Dendritic cell treated with granulocyte-macrophage colony-stimulating factor and Interleukin-4, amounts not matched to agents 40 ng/mL and 50 ng/mL, for 4 days (primary cell): ENCODE measurements around the gene PTPMT1.

ENCODE experiments used
- H3K27ac Mint-ChIP-seq: one replicate; pipeline ENCODE4 v1.8.0; 2022; ENCODE audit warnings: mild to moderate bottlenecking, mixed read lengths
- H3K27me3 Mint-ChIP-seq: one replicate; pipeline ENCODE4 v1.8.0; 2022; ENCODE audit warnings: mild to moderate bottlenecking, mixed read lengths
- H3K36me3 Mint-ChIP-seq: one replicate; pipeline ENCODE4 v1.8.0; 2022; ENCODE audit warnings: low read depth, mixed read lengths
- H3K4me1 Mint-ChIP-seq: one replicate; pipeline ENCODE4 v1.8.0; 2022; ENCODE audit warnings: low read depth, mixed read lengths
- H3K4me3 Mint-ChIP-seq: one replicate; pipeline ENCODE4 v1.8.0; 2022; ENCODE audit warnings: mild to moderate bottlenecking, moderate library complexity, mixed read lengths
- H3K9me3 Mint-ChIP-seq: one replicate; pipeline ENCODE4 v1.8.0; 2022; ENCODE audit warnings: mixed read lengths
- intact Hi-C: fragments of 100-400 bp; cut with micrococcal nuclease; formaldehyde crosslinking; loops from one replicate; pipeline ENCODE4 v1.15.0; 2022

The PTPMT1 gene

DNA sequence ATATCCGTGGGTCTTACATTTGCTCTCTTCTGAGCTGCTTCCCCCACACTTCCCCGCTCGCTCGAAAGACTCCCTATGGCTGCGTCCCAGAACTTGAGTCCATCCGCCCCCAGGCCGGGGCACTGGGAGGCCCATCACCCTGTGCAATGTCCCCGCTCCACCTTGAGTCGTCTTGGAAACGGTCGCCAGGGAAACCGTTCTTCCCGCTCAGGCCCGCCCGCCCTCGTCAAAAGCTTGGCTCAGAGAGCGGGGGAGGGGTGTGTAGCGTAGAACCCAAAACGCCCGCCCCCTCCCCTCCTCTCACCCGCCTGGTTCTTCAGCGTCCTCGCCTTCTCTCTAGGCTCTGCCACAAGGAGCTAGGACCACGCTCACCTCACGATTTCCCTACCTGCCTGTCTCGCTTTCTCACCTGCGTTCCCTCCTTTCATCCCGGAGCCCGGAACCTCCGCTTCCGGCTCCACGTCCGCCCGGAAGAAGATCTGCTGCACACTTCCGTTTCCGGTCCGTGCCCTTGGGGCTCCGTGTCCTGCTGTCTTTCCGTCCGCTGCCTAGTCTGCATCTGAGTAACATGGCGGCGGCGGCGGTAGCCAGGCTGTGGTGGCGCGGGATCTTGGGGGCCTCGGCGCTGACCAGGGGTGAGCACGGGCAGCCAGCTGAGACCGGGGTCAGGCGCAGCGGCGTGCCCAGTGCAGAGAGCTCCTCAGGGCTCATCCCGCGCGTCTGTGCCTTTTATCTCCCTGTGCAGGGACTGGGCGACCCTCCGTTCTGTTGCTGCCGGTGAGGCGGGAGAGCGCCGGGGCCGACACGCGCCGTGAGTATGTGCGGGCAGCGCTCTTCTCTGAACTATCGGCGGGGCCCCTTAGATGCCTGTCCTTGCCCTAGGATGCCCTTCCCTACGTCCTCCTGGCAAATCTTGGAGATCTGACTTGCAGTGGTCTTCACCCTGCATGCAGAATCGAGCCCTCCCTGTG lies 13.4 kb downstream of the PTPMT1 start, which contains the start of the genes KBTBD4 and NDUFS3:
Gene KBTBD4, minus strand, starts transcription at position 447 of the 971 bp plus-strand sequence. Its CDS starts 19 bp downstream, at position 428.
Gene NDUFS3, plus strand, starts transcription at position 551 of the 971 bp plus-strand sequence. Its CDS starts 18 bp downstream, at position 569.
- H3K4me1 Mint-ChIP-seq = peaks cover 42% of the 10 kb centered on the region
- no peaks in the 10 kb centered on the region for H3K9me3 Mint-ChIP-seq
- no peaks in the 10 kb centered on the region for H3K27me3 Mint-ChIP-seq
- peak within 1 kb of the TSS; percentile 93 for H3K27ac Mint-ChIP-seq
- peaks cover 85% of the 10 kb centered on the region for H3K36me3 Mint-ChIP-seq
- intact Hi-C loops = loop anchor here (5.0 kb wide), 1 partner anchor 33 kb away; no protein-coding TSS in a partner anchor
- H3K4me3 Mint-ChIP-seq = peak within 1 kb of the TSS; percentile 90

DNA sequence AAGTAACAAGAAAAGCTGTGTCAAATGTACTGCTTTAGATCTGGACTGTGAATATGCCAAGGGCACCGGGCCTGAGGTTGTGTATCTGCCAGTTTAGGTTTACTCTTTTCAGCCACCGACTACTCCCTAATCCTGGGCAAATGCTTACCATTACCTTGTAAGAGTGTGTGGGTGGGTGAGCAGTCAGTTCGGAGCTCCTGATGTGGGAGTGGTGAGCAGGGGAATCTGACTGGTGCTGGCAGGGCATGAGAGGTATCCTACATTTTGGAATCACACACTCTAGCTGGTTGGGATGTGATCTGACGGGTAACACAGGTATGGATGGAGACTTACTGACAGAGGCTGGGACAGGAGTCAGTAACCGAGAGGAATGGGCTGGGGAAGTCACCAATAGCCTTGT lies 18.4 kb downstream of the PTPMT1 start:
- H3K27me3 Mint-ChIP-seq = no peaks in the 10 kb centered on the region
- no peak overlapping the region for H3K4me3 Mint-ChIP-seq
- no peak overlapping the region for H3K27ac Mint-ChIP-seq
- peaks cover 47% of the 10 kb centered on the region for H3K4me1 Mint-ChIP-seq
- no peaks in the 10 kb centered on the region for H3K9me3 Mint-ChIP-seq
- intact Hi-C loops = no loop called here
- H3K36me3 Mint-ChIP-seq = peaks cover 63% of the 10 kb centered on the region

DNA sequence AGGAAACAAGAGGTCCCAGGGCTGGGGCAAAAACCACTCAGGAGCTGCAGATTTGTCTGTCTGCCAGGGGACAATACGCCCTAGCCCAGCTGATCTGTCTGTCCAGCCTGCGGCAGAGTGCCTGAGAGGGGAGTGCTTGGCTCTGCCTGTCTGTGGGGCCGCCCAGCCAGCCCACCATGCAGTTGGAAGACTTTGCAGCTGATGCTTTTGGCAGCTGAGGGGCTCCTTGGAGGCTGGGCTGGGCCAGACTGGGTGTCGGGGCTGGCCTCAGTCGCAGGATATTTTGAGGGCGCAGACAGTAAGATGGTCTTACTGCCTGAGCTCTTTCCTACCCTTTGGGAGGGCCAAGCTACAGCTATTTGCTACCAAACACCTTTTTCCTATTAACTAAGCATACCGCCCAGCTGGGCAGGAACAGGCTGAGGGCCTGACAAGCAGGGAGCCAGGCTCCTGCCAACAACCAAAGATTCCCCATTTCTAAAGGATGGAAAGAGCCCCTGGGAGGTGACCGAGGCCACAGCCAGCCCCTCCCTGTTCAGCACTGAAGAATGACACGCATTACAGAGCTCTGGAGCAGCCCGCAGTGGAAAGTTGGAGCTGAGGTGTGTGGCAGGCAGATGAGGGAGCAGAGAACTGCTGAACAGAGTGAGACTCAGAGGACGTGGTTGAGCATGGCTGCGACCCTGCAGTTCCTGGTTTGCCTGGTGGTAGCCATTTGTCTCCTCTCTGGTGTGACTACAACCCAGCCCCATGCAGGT lies 20.9 kb downstream of the PTPMT1 start, which contains the start of gene FAM180B:
Gene FAM180B, plus strand, starts transcription at position 581 of the 758 bp plus-strand sequence. Its CDS starts 91 bp downstream, at position 672.
- Mint-ChIP-seq H3K27me3 (no peaks in the 10 kb centered on the region), H3K27ac (peak within 1 kb of the TSS; percentile 86), H3K36me3 (peaks cover 51% of the 10 kb centered on the region), H3K4me3 (no peak within 1 kb of the TSS), H3K4me1 (peaks cover 34% of the 10 kb centered on the region), H3K9me3 (no peaks in the 10 kb centered on the region)
- intact Hi-C loops = no loop called here

DNA sequence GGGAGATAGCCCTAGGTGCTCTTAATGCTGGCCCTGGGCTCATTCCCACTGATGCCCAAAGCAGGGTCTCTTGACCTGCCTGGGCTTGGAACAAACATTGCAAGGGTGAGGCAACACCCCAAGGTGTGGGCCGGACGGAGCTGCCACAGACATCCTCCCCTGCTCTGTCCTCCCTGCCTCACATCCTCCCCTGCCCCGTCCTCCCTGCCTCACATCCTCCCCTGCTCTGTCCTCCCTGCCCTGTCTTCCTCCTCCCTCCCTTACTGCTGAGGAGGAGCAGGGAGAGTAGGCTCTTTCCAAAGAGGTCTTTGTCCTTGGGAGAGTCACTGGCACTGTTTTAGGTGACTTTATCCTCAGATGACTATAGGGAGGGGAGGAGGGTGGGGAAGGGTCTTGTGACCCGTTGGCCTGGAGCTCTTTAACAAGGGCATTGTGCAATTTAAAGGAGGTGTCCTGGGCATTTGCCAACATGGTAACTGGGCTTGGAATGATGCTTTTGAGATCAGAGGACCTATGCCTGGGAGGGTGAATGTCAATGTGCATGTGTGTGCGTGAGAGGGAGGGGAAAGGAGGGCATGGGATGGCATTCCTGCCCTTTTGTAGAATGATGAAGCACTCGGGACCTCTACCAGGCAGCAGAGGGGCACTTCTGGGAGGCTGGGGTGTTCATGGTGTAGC lies 21.8 kb downstream of the PTPMT1 start:
- Mint-ChIP-seq H3K4me3 (no peak overlapping the region), H3K9me3 (no peaks in the 10 kb centered on the region), H3K27ac (peak overlapping the region; percentile 86), H3K4me1 (peaks cover 40% of the 10 kb centered on the region), H3K36me3 (peaks cover 42% of the 10 kb centered on the region), H3K27me3 (peaks cover 6% of the 10 kb centered on the region)
- intact Hi-C loops = no loop called here

DNA sequence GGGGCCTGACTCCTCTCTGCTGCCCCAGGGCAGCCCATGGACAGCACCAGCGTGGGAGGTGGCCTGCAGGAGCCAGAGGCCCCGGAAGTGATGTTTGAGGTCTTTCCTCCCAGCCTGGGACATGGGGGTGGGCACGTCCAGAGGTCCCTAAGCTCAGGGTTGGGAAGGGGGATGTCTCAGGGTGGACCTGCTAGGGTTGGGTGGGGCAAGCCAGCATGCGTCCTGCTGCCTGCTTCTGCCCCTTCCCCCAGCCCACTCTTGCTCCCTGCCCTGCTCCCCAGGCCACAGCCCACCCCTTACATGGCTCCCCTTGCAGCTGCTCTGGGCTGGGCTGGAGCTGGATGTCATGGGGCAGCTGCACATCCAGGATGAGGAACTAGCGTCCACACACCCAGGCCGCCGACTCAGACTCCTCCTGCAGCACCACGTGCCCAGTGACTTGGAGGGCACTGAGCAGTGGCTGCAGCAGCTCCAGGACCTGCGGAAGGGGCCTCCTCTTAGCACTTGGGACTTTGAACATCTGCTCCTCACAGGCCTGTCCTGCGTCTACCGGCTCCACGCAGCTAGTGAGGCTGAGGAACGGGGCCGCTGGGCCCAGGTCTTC lies 22.4 kb downstream of the PTPMT1 start:
- Mint-ChIP-seq H3K4me1 (peaks cover 40% of the 10 kb centered on the region), H3K27ac (peak overlapping the region; percentile 86), H3K9me3 (no peaks in the 10 kb centered on the region), H3K4me3 (peak overlapping the region; percentile 68), H3K27me3 (peaks cover 12% of the 10 kb centered on the region), H3K36me3 (peaks cover 36% of the 10 kb centered on the region)
- intact Hi-C loops = no loop called here

DNA sequence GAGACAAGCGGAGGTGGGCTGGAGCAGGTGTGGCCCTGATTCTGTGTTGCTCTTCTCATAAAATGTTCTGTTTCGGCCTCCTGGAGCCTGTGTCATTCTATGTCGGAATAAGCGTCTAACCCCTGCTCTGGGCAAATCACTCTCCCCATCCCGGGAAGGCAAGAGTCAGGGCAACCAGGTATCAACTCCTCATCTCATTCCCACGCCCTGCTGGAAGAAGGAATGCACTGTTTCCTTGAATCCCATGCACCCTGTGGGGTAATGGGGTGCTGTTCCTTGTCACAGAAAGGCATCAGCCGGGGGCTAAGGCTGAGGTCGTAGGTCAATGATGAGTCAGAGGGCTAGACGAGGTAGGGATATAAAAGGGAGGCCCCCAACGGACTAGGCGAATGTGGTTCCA lies 23.7 kb downstream of the PTPMT1 start:
- Mint-ChIP-seq H3K4me1 (peaks cover 52% of the 10 kb centered on the region), H3K27ac (peak overlapping the region; percentile 86), H3K27me3 (peaks cover 24% of the 10 kb centered on the region), H3K4me3 (peak overlapping the region; percentile 68), H3K36me3 (peaks cover 23% of the 10 kb centered on the region), H3K9me3 (no peaks in the 10 kb centered on the region)
- intact Hi-C loops = no loop called here

DNA sequence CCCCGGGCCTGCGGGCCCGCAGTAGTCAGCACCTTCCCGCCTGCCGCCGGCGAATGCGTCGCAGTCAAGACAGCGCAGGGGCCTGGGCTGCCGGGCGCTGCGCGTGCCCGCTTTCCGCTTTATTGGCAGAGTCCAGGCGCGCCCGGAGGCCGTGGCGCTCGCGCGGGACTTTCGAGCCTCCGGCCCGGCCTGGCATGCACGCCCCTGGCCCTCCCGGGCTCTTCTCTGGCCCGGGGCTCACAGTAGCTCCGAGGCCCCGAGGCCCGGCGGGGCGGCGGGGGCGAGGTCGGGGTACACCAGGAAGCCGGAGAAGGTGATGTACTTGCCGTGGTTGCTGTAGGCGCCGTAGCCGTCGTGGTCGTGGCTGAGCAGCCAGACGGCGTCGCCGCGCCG lies 24.2 kb downstream of the PTPMT1 start:
- Mint-ChIP-seq H3K36me3 (peaks cover 18% of the 10 kb centered on the region), H3K9me3 (no peaks in the 10 kb centered on the region), H3K4me3 (no peak overlapping the region), H3K4me1 (peaks cover 55% of the 10 kb centered on the region), H3K27me3 (peaks cover 28% of the 10 kb centered on the region), H3K27ac (no peak overlapping the region)
- intact Hi-C loops = no loop called here

DNA sequence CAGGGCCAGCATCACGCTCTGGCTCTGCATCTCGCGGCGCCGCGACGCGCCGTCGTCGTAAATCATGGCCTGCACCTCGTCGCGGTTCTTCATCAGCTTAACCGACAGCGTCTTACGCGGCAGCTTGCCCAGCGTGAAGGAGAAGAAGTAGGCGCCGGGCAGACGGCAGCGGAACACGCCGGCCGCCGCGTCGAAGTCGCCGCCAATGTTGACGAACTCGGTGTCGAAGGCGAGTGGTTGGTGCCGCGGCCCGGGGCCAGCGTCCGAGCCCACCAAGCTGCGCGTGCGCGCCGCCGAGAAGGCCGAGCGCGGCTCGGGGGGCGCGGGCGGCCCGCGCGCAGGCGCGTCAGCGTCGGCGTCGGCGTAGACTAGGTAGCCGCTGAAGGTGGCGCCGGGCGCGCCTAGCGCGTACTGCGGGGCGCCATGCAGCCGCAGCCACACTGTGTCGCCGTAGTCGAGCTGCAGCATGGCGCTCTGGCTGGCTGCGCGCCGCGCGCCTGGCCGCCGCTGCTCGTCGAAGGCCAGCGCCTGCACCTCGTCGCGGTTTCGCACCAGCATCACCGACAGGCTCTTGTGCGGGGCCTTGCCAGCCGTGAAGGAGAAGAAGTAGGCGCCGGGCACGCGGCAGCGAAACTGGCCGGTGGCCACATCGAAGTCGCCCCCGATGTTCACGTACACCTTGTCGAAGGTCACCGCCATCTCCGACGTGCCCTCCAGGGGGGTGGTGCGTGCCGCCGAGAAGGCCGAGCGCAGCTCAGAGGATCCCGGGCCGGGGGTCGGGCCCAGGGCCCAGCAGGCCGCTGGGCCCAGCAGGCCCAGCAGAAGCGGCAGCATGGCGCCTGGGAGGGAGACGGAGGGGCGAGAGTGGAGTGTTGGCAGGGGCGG lies 24.8 kb downstream of the PTPMT1 start:
- no peaks in the 10 kb centered on the region for H3K9me3 Mint-ChIP-seq
- H3K27ac Mint-ChIP-seq = no peak overlapping the region
- peaks cover 57% of the 10 kb centered on the region for H3K4me1 Mint-ChIP-seq
- H3K4me3 Mint-ChIP-seq = no peak overlapping the region
- intact Hi-C loops = no loop called here
- peaks cover 34% of the 10 kb centered on the region for H3K27me3 Mint-ChIP-seq
- peaks cover 12% of the 10 kb centered on the region for H3K36me3 Mint-ChIP-seq

DNA sequence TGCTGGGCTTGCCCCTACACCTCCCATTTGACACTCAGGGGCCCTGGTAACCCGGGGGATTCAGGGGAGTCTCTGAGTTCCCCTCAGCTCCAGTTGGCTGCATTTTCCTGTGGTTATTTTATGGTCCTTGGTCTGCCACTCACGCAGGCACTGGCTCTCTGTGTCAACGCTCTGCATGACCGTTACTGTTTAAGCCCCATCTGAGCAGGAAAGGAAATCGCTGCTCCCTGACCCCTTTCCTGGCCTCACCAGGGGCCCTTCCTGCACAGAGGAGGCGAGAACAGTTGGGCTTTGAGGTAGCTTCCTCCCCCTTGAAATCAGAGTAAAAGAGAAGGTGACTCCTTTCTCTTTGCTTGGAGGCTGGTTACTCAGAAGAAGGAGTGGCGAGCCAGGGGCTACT lies 26.4 kb downstream of the PTPMT1 start:
- Mint-ChIP-seq H3K9me3 (no peaks in the 10 kb centered on the region), H3K27ac (peak overlapping the region; percentile 56), H3K4me1 (peaks cover 53% of the 10 kb centered on the region), H3K27me3 (peaks cover 41% of the 10 kb centered on the region), H3K36me3 (peaks cover 6% of the 10 kb centered on the region), H3K4me3 (no peak overlapping the region)
- intact Hi-C loops = no loop called here

DNA sequence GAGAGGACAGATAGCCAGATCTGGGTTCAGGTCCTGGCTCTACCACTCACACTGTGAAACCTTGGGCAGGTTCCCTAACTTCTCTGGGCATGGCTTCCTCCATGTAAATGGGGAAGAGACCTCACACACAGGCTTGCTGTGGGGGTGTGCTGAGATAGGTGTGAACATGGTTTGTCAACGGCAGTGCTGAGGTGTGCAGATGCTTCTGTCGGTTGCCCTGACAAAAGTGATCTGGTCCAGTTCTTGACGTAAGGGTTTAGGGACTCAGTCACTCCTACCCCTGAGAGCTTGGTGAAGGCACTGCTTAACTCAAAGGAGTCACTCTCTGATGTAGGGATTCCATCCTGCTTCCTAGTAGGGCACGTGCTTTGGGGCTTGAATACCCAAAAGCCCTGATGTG lies 26.9 kb downstream of the PTPMT1 start:
- H3K9me3 Mint-ChIP-seq = no peaks in the 10 kb centered on the region
- no peak overlapping the region for H3K4me3 Mint-ChIP-seq
- intact Hi-C loops = no loop called here
- H3K27ac Mint-ChIP-seq = peak overlapping the region; percentile 56
- H3K4me1 Mint-ChIP-seq = peaks cover 48% of the 10 kb centered on the region
- H3K36me3 Mint-ChIP-seq = peaks cover 6% of the 10 kb centered on the region
- H3K27me3 Mint-ChIP-seq = peaks cover 41% of the 10 kb centered on the region

DNA sequence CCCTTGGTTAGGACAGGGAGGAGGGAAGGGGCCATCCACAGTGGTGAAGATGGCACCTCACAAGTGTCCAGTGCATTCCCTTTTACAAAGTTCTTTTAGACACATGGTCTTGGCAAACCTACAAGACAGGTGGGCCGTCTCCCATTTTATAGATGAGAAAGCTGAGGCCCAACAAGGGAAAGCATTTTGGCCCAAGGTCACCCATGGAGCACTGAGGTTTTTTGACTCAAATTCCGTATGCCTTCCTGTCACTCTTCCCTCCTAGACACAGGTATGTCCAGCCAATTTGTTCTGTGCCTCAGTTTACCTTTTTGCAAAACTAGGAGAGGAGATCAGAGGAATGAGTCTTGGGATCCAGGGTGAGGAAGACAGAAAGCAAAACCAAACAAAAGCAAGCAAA lies 27.6 kb downstream of the PTPMT1 start:
- H3K9me3 Mint-ChIP-seq = no peaks in the 10 kb centered on the region
- peaks cover 41% of the 10 kb centered on the region for H3K4me1 Mint-ChIP-seq
- H3K4me3 Mint-ChIP-seq = no peak overlapping the region
- intact Hi-C loops = no loop called here
- no peak overlapping the region for H3K27ac Mint-ChIP-seq
- H3K27me3 Mint-ChIP-seq = peaks cover 41% of the 10 kb centered on the region
- peaks cover 6% of the 10 kb centered on the region for H3K36me3 Mint-ChIP-seq

DNA sequence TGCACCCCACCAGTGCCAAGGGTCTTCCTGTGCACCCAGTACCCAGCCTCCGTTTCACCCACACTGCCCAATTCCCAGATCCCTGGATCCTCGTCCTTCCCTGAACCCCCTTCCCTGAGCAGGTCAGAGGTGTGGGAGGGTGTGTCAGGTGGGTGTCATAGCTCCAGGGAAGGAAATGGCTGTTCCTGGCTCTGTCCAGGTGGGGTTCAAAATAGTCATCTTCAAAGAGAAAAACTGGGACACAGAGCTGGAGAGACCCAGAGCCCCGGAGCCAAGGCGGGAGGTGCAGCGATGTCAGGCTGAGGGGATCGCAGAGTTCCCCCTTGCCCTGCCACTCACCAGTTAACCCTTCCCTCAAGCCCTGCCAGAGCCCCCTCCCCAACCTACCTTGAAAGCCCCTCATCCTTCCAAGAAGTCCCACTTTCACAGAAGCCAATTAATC lies 28.1 kb downstream of the PTPMT1 start:
- H3K27ac Mint-ChIP-seq = no peak overlapping the region
- H3K4me3 Mint-ChIP-seq = peak overlapping the region; percentile 20
- H3K9me3 Mint-ChIP-seq = no peaks in the 10 kb centered on the region
- peaks cover 41% of the 10 kb centered on the region for H3K27me3 Mint-ChIP-seq
- intact Hi-C loops = no loop called here
- peaks cover 35% of the 10 kb centered on the region for H3K4me1 Mint-ChIP-seq
- H3K36me3 Mint-ChIP-seq = peaks cover 6% of the 10 kb centered on the region
